PC-9 (cell line): Measurements from ENCODE around the gene COX10. TPM values are rescaled to one million over a fixed set of nuclear protein-coding genes. Genes with fewer than 3 reads are reported as not detected.

Source experiments
- BruUV-seq: library from RNA; stranded (reverse); fragments of 400-500 nt; replicated peaks from 2 replicates; lab custom pipeline; 2021; lab: Mats Ljungman, UMichigan
- CTCF ChIA-PET: fragments of 300-600 bp; sonication (Branson Sonifier 250); formaldehyde crosslinking; loops from one replicate; lab custom pipeline; 2022; ENCODE audit warnings: antibody characterized with exemption; lab: Charles Lee
- POLR2A ChIA-PET: fragments of 300-600 bp; sonication (Branson Sonifier 250); formaldehyde crosslinking; loops from one replicate; lab custom pipeline; 2022; ENCODE audit warnings: antibody characterized with exemption; ENCODE audit not compliant: unreplicated experiment; lab: Charles Lee
- DNase-seq, 2 experiments: peaks; one replicate each; pipeline versions ENCODE4 v3.0.0 to v3.0.0-alpha.2; 2015 to 2022; ENCODE audit warnings: mixed read lengths in 1 of 2
- H2AFZ ChIP-seq: fragments of 200-600 bp; sonication (generic); 2 replicates; pipeline ENCODE4 v1.8.1; 2017; ENCODE audit warnings: antibody characterized with exemption
- H3F3A ChIP-seq: fragments of 200-600 bp; sonication (generic); 2 replicates; pipeline ENCODE4 v1.8.1; 2017; ENCODE audit warnings: antibody characterized with exemption, mild to moderate bottlenecking, low read depth; ENCODE audit not compliant: insufficient read depth
- H3K27ac ChIP-seq: fragments of 200-600 bp; sonication (generic); 2 replicates; pipeline ENCODE4 v1.6.1; 2016; ENCODE audit warnings: mixed run types
- H3K27me3 ChIP-seq: fragments of 200-600 bp; sonication (generic); 2 replicates; pipeline ENCODE4 v1.6.1; 2016; ENCODE audit warnings: low read depth, mixed run types; ENCODE audit not compliant: insufficient read depth
- H3K36me3 ChIP-seq: fragments of 200-600 bp; sonication (generic); 2 replicates; pipeline ENCODE4 v1.6.1; 2016; ENCODE audit warnings: low read depth, mixed run types
- H3K4me1 ChIP-seq: fragments of 200-600 bp; sonication (generic); replicated peaks from 2 replicates; pipeline ENCODE4 v1.6.1; 2016; ENCODE audit warnings: mixed run types; ENCODE audit not compliant: insufficient read depth
- H3K4me2 ChIP-seq: fragments of 200-600 bp; sonication (generic); 2 replicates; pipeline ENCODE4 v1.6.1; 2017; ENCODE audit warnings: mixed run types
- H3K4me3 ChIP-seq: fragments of 200-600 bp; sonication (generic); 2 replicates; pipeline ENCODE4 v1.6.1; 2016; ENCODE audit warnings: mixed run types
- H3K79me2 ChIP-seq: fragments of 200-600 bp; sonication (generic); 2 replicates; pipeline ENCODE4 v1.6.1; 2017; ENCODE audit warnings: low read depth, mixed run types
- H3K9me2 ChIP-seq: fragments of 200-600 bp; sonication (generic); 2 replicates; pipeline ENCODE4 v1.8.1; 2017; ENCODE audit warnings: mild to moderate bottlenecking; ENCODE audit not compliant: insufficient read depth
- H3K9me3 ChIP-seq: fragments of 200-600 bp; sonication (generic); 2 replicates; pipeline ENCODE4 v1.8.1; 2016; ENCODE audit warnings: low read depth; ENCODE audit not compliant: insufficient read depth
- H4K20me1 ChIP-seq: fragments of 200-600 bp; sonication (generic); 2 replicates; pipeline ENCODE4 v1.8.1; 2017; ENCODE audit not compliant: insufficient read depth
- EZH2 ChIP-seq: fragments of 200-600 bp; sonication (generic); IDR thresholded peaks from 2 replicates; pipeline ENCODE4 v1.8.0; 2017; ENCODE audit warnings: antibody characterized with exemption, low read depth
- intact Hi-C: fragments of 100-400 bp; cut with micrococcal nuclease; formaldehyde crosslinking; loops from one replicate; pipeline ENCODE4 v1.10.0; 2022; ENCODE audit not compliant: unreplicated experiment
- total RNA-seq: library from RNA; stranded (reverse); gene quantifications from 2 replicates; pipeline ENCODE4 v1.2.3, GENCODE V29; 2021
- TF ChIP-seq, protein P1 (sequence below): fragments of 200-600 bp; sonication (generic); conservative IDR thresholded peaks from 2 replicates; pipeline ENCODE4 v1.6.1; 2017; ENCODE audit warnings: mixed run types, antibody characterized with exemption, mild to moderate bottlenecking, moderate library complexity

COX10 gene
- total RNA-seq, 1 experiment from 2014 or later = 22.6 TPM

DNA sequence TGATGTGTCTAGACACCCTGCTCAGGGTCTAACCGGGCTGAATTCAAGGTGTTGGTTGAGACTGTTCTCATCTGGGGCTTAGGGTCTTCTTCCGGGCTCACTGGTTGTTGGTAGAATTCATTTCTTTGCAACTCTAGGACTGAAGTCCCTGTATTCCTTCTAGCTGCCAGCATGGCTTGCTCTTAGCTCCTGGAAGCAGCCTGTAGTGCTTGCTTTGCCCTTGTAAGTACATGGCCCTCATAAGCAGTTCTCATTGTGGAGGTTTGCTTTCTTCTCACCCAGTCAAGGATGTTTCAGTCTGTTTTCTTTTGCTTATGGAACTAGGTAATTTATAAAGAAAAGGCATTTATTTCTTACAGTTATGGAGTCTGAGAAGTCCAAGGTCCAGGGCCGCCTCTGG is 26.3 kb downstream of the COX10 start:
- Histone ChIP-seq H3K79me2 (0 out of 2 replicates have a peak, but pooled peaks cover 9% of the 10 kb centered on the region), H4K20me1 (no peaks in the 10 kb centered on the region), H3K4me1 (peaks cover 17% of the 10 kb centered on the region), H3K4me2 (no peak overlapping the region), H3K4me3 (no peak overlapping the region), H3K27me3 (no peaks in the 10 kb centered on the region), H3K36me3 (no peaks in the 10 kb centered on the region), H2AFZ (no peak overlapping the region), H3K9me3 (no peaks in the 10 kb centered on the region), H3F3A (no peaks in the 10 kb centered on the region), H3K9me2 (no peaks in the 10 kb centered on the region), H3K27ac (no peak overlapping the region)
- POLR2A ChIA-PET = no interaction called here
- no TSS peak for BruUV-seq
- intact Hi-C loops = no loop called here
- no peak for DNase-seq
- no peak for TF ChIP-seq EZH2
- TF ChIP-seq, protein P1, sequence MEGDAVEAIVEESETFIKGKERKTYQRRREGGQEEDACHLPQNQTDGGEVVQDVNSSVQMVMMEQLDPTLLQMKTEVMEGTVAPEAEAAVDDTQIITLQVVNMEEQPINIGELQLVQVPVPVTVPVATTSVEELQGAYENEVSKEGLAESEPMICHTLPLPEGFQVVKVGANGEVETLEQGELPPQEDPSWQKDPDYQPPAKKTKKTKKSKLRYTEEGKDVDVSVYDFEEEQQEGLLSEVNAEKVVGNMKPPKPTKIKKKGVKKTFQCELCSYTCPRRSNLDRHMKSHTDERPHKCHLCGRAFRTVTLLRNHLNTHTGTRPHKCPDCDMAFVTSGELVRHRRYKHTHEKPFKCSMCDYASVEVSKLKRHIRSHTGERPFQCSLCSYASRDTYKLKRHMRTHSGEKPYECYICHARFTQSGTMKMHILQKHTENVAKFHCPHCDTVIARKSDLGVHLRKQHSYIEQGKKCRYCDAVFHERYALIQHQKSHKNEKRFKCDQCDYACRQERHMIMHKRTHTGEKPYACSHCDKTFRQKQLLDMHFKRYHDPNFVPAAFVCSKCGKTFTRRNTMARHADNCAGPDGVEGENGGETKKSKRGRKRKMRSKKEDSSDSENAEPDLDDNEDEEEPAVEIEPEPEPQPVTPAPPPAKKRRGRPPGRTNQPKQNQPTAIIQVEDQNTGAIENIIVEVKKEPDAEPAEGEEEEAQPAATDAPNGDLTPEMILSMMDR = no peak
- CTCF ChIA-PET = no interaction called here

DNA sequence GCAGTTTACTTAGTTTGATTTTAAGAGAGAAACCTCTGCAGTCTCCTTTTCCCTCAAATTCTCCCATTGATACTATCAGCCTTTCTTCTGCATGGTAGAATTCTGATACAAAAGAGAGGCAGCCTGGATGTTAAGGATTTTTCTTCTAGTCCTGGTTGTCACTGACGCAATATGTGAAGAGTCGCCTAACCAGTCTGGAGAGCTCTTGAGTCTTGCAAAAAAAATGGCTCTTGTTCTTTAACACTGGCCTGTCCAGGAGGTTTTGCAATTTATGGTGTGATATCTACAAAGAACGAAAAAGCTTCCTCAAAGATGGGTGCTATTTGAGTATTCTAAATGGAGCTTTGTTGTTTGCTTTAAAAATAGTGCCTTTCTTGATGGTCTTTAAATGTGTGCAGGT is 28.9 kb downstream of the COX10 start:
- Histone ChIP-seq H3K4me2 (peak overlapping the region; percentile 56), H2AFZ (no peak overlapping the region), H3K9me3 (no peaks in the 10 kb centered on the region), H3K36me3 (no peaks in the 10 kb centered on the region), H3K79me2 (0 out of 2 replicates have a peak, but pooled peaks cover 9% of the 10 kb centered on the region), H3K9me2 (no peaks in the 10 kb centered on the region), H3K27ac (peak overlapping the region; percentile 51), H3K27me3 (no peaks in the 10 kb centered on the region), H3K4me3 (no peak overlapping the region), H3K4me1 (peaks cover 17% of the 10 kb centered on the region), H4K20me1 (no peaks in the 10 kb centered on the region), H3F3A (no peaks in the 10 kb centered on the region)
- CTCF ChIA-PET = no interaction called here
- no peak for TF ChIP-seq EZH2
- TF ChIP-seq, protein P1 = no peak
- POLR2A ChIA-PET = interaction anchor here (0.7 kb wide), 1 partner anchor 341 kb away, joined by 3 read pairs; no protein-coding TSS in a partner anchor
- no TSS peak for BruUV-seq
- intact Hi-C loops = no loop called here
- DNase-seq = peak; percentile 27 to 78

DNA sequence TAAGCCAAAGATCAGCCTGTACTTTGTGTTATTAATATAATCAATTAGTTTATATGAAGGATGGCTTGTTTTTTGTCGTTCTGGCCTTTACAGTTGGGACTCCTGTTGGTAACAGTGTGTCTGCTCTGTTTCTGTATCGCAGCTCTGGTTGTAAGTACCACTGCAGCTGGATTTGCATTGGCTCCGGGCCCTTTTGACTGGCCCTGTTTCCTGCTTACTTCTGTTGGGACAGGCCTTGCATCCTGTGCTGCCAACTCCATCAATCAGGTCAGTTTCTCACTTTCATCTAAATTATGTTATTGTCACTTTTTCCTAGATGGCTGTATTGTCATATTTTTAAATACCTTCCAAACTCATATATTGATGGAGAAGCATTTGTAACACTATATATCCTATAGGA is 32.7 kb downstream of the COX10 start:
- POLR2A ChIA-PET = no interaction called here
- H3K79me2 ChIP-seq = 0 out of 2 replicates have a peak, but pooled peaks cover 9% of the 10 kb centered on the region
- H4K20me1 ChIP-seq = no peaks in the 10 kb centered on the region
- TF ChIP-seq, protein P1 = no peak
- no peak for TF ChIP-seq EZH2
- no peak overlapping the region for H2AFZ ChIP-seq
- no peaks in the 10 kb centered on the region for H3K27me3 ChIP-seq
- no peak for DNase-seq
- no peak overlapping the region for H3K27ac ChIP-seq
- H3F3A ChIP-seq = no peaks in the 10 kb centered on the region
- H3K4me2 ChIP-seq = no peak overlapping the region
- CTCF ChIA-PET = interaction anchor here (0.6 kb wide), 1 partner anchor 53 kb away, joined by 5 read pairs; no protein-coding TSS in a partner anchor
- H3K36me3 ChIP-seq = no peaks in the 10 kb centered on the region
- no peaks in the 10 kb centered on the region for H3K9me2 ChIP-seq
- no TSS peak for BruUV-seq
- peaks cover 17% of the 10 kb centered on the region for H3K4me1 ChIP-seq
- no peaks in the 10 kb centered on the region for H3K9me3 ChIP-seq
- intact Hi-C loops = no loop called here
- no peak overlapping the region for H3K4me3 ChIP-seq
